IMR-90 (cell line): Measurements from ENCODE around the gene ERP27.

Source experiments
- CTCF ChIP-seq: conservative IDR thresholded peaks from 2 replicates; pipeline ENCODE4 v1.5.1; 2012; ENCODE audit warnings: mild to moderate bottlenecking, low read depth, low read length, improper control_type of control experiment
- ELK1 ChIP-seq: fragments of 150-350 bp; IDR thresholded peaks from 2 replicates; pipeline ENCODE4 v1.6.1; 2016; ENCODE audit warnings: low read depth, mild to moderate bottlenecking, low read length, moderate library complexity, borderline replicate concordance
- MAFK ChIP-seq: IDR thresholded peaks from 2 replicates; pipeline ENCODE4 v1.6.1; 2012; ENCODE audit warnings: low read depth, low read length, improper control_type of control experiment
- MXI1 ChIP-seq: IDR thresholded peaks from 2 replicates; pipeline ENCODE4 v1.6.1; 2012; ENCODE audit warnings: low read depth, mild to moderate bottlenecking, low read length, moderate library complexity, borderline replicate concordance
- POLR2A ChIP-seq: IDR thresholded peaks from 2 replicates; pipeline ENCODE4 v1.6.1; 2012; ENCODE audit warnings: mild to moderate bottlenecking, low read depth, low read length
- RAD21 ChIP-seq: IDR thresholded peaks from 2 replicates; pipeline ENCODE4 v1.6.1; 2012; ENCODE audit warnings: low read length, improper control_type of control experiment
- RCOR1 ChIP-seq: IDR thresholded peaks from 2 replicates; pipeline ENCODE4 v1.6.1; 2012; ENCODE audit warnings: mild to moderate bottlenecking, low read length, improper control_type of control experiment; ENCODE audit not compliant: insufficient replicate concordance
- RFX5 ChIP-seq: IDR thresholded peaks from 2 replicates; pipeline ENCODE4 v1.8.0; 2012; ENCODE audit warnings: low read depth, mild to moderate bottlenecking, low read length, moderate library complexity

GRCh38 chr12:14880890-14881453 lies 57.4 kb downstream of the ERP27 start:
- TF ChIP-seq RCOR1 (no peak), POLR2A (no peak), CTCF (no peak), RFX5 (no peak), ELK1 (no peak), MAFK (no peak), RAD21 (no peak), MXI1 (no peak)
